ENCODE results near the gene ADNP. TPM values are rescaled to one million over a fixed set of nuclear protein-coding genes. Genes with fewer than 3 reads are reported as not detected.

Gene ADNP
- polyA plus RNA-seq, 1 of the 3 experiments (the other 2 are of a cell fraction) = 13.3 TPM

DNA sequence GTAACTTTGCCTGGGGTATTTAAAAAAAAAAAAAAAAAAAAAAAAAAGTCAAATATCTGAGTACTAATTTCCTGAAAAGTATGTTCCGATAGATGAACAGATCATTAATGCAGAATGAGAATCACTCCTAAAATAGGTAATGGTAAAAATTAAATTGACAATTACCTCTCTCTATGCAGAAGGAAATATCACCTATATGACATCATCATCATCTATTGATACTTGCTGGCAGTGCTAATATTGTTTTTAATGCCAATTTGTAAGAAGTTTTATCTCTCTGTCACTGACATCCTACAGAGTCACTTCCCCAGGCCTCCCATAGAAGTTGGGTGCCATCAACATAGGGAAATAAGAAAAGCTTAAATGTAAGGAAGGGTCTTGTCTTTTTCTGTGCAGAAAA, 29.9 kb downstream of the ADNP start:
- H3K36me3 ChIP-seq (replicated peaks in 1 of 2; ENCODE audit: control insufficient read depth in 1 of 2, insufficient read depth in 2 of 2, low read length in 1 of 2) = peaks cover 74 to 84% of the 10 kb centered on the region in 2 experiments
- ChIA-PET POLR2A (no interaction called here), CTCF (interaction anchor here (0.6 to 3.7 kb wide), 6 partner anchors 18 to 265 kb away, joined by 3 to 19 read pairs (median 3); partner anchors contain the start of genes ADNP and BCAS4)
- H3K27ac ChIP-seq (ENCODE audit: low read depth in 2 of 2, low read length in 1 of 2) = no peak overlapping the region
- H3K4me1 ChIP-seq (ENCODE audit: control insufficient read depth in 1 of 2, insufficient read depth in 2 of 2, low read depth in 1 of 2, low read length in 1 of 2) = no peaks in the 10 kb centered on the region; a peak in 1 of 4 replicates
- no peak for DNase-seq
- peaks cover 90% of the 10 kb centered on the region for H4K20me1 ChIP-seq (ENCODE audit: insufficient read depth)
- H3K4me3 ChIP-seq (ENCODE audit: low read depth in 2 of 2, low read length in 1 of 2) = no peak overlapping the region
- H3K9ac ChIP-seq = no peak overlapping the region
- H3K9me2 ChIP-seq = no peaks in the 10 kb centered on the region
- H3K9me3 ChIP-seq = no peaks in the 10 kb centered on the region
- H3F3A ChIP-seq (replicated peaks; ENCODE audit: insufficient read depth) = peaks cover 16% of the 10 kb centered on the region
- no peak overlapping the region for H2AFZ ChIP-seq (ENCODE audit: low read depth)
- no peaks in the 10 kb centered on the region for H3K27me3 ChIP-seq (ENCODE audit: insufficient read depth)
- H3K4me2 ChIP-seq = no peak overlapping the region
- 98% methylated on average over 1 of the region's 1 CpG for WGBS (ENCODE audit: low lambda C conversion rate)
- TF ChIP-seq NFIC (IDR thresholded peaks at IDR 0.05; ENCODE audit: borderline replicate concordance) (no peak), RAD21 (IDR thresholded peaks at IDR 0.05; ENCODE audit: low read length) (no peak), SIN3A (IDR thresholded peaks at IDR 0.05; ENCODE audit: borderline replicate concordance, low read depth, low read length) (no peak)
- TF ChIP-seq, protein P1, sequence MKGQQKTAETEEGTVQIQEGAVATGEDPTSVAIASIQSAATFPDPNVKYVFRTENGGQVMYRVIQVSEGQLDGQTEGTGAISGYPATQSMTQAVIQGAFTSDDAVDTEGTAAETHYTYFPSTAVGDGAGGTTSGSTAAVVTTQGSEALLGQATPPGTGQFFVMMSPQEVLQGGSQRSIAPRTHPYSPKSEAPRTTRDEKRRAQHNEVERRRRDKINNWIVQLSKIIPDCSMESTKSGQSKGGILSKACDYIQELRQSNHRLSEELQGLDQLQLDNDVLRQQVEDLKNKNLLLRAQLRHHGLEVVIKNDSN (IDR thresholded peaks at IDR 0.05; ENCODE audit: borderline replicate concordance, low read depth) = no peak
- TF ChIP-seq, protein P2, sequence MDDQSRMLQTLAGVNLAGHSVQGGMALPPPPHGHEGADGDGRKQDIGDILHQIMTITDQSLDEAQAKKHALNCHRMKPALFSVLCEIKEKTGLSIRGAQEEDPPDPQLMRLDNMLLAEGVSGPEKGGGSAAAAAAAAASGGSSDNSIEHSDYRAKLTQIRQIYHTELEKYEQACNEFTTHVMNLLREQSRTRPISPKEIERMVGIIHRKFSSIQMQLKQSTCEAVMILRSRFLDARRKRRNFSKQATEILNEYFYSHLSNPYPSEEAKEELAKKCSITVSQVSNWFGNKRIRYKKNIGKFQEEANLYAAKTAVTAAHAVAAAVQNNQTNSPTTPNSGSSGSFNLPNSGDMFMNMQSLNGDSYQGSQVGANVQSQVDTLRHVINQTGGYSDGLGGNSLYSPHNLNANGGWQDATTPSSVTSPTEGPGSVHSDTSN (IDR thresholded peaks at IDR 0.05) = no peak
- TF ChIP-seq, protein P3, sequence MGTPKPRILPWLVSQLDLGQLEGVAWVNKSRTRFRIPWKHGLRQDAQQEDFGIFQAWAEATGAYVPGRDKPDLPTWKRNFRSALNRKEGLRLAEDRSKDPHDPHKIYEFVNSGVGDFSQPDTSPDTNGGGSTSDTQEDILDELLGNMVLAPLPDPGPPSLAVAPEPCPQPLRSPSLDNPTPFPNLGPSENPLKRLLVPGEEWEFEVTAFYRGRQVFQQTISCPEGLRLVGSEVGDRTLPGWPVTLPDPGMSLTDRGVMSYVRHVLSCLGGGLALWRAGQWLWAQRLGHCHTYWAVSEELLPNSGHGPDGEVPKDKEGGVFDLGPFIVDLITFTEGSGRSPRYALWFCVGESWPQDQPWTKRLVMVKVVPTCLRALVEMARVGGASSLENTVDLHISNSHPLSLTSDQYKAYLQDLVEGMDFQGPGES (IDR thresholded peaks at IDR 0.05; ENCODE audit: low read depth, low read length) = no peak
- peaks cover 100% of the 10 kb centered on the region for H3K79me2 ChIP-seq (ENCODE audit: insufficient read depth)

DNA sequence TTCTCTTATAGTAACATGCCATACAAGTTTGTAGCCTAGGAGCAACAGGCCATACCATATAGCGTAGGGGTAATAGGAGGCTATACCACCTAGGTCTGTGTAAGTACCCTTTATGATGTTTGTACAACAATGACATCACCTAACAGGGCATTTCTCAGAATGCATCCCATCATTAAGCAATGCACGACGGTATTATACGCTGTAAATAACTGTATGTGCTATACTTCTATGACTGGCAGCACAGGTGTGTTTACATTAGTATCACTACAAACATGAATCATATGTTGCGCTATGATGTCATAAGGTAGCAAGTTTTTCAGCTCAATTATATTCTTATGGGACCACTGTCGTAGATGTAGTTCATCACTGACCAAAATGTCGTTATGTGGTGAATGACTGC, 31.0 kb downstream of the ADNP start:
- Histone ChIP-seq H3K27me3 (ENCODE audit: insufficient read depth) (no peaks in the 10 kb centered on the region), H3K27ac (ENCODE audit: low read depth in 2 of 2, low read length in 1 of 2) (no peak overlapping the region), H3K4me2 (no peak overlapping the region), H3F3A (replicated peaks; ENCODE audit: insufficient read depth) (peaks cover 14% of the 10 kb centered on the region), H3K4me3 (ENCODE audit: low read depth in 2 of 2, low read length in 1 of 2) (no peak overlapping the region), H2AFZ (ENCODE audit: low read depth) (no peak overlapping the region), H3K9me3 (no peaks in the 10 kb centered on the region), H3K9me2 (no peaks in the 10 kb centered on the region), H3K4me1 (ENCODE audit: control insufficient read depth in 1 of 2, insufficient read depth in 2 of 2, low read depth in 1 of 2, low read length in 1 of 2) (no peaks in the 10 kb centered on the region; a peak in 1 of 4 replicates), H3K9ac (no peak overlapping the region), H3K36me3 (replicated peaks in 1 of 2; ENCODE audit: control insufficient read depth in 1 of 2, insufficient read depth in 2 of 2, low read length in 1 of 2) (peaks cover 75 to 88% of the 10 kb centered on the region in 2 experiments), H3K79me2 (ENCODE audit: insufficient read depth) (peaks cover 99% of the 10 kb centered on the region), H4K20me1 (ENCODE audit: insufficient read depth) (peaks cover 84% of the 10 kb centered on the region)
- ChIA-PET POLR2A (no interaction called here), CTCF (interaction anchor here (0.9 to 3.7 kb wide), 4 partner anchors 11 to 97 kb away, joined by 3 to 19 read pairs (median 3); partner anchors contain the start of gene ADNP)
- WGBS (ENCODE audit: low lambda C conversion rate) = 94% methylated on average over 7 of the region's 7 CpGs
- no peak for DNase-seq
- TF ChIP-seq SIN3A (IDR thresholded peaks at IDR 0.05; ENCODE audit: borderline replicate concordance, low read depth, low read length) (no peak), FOXJ3 (CRISPR knock-in tag; IDR thresholded peaks at IDR 0.05) (no peak), ELF1 (IDR thresholded peaks at IDR 0.05) (no peak), TAF1 (IDR thresholded peaks at IDR 0.05; ENCODE audit: borderline replicate concordance, low read depth, low read length) (no peak), EP300 (IDR thresholded peaks at IDR 0.05; ENCODE audit: borderline replicate concordance in 1 of 2, low read depth in 1 of 2, low read length in 1 of 2) (no peak), NRF1 (IDR thresholded peaks at IDR 0.05; ENCODE audit: low read depth, low read length) (no peak), CHD2 (IDR thresholded peaks at IDR 0.05; ENCODE audit: low read length, partially characterized antibody) (no peak), SMC3 (IDR thresholded peaks at IDR 0.05; ENCODE audit: low read depth, low read length) (no peak), YY1 (IDR thresholded peaks at IDR 0.05; ENCODE audit: low read depth) (no peak), RFX5 (IDR thresholded peaks at IDR 0.05; ENCODE audit: low read length) (no peak), TEAD4 (IDR thresholded peaks at IDR 0.05; ENCODE audit: borderline replicate concordance, insufficient read depth) (no peak), NFIC (IDR thresholded peaks at IDR 0.05; ENCODE audit: borderline replicate concordance) (no peak), JUND (IDR thresholded peaks at IDR 0.05) (no peak)
- TF ChIP-seq, protein P2 (IDR thresholded peaks at IDR 0.05) = no peak
- TF ChIP-seq, protein P4, sequence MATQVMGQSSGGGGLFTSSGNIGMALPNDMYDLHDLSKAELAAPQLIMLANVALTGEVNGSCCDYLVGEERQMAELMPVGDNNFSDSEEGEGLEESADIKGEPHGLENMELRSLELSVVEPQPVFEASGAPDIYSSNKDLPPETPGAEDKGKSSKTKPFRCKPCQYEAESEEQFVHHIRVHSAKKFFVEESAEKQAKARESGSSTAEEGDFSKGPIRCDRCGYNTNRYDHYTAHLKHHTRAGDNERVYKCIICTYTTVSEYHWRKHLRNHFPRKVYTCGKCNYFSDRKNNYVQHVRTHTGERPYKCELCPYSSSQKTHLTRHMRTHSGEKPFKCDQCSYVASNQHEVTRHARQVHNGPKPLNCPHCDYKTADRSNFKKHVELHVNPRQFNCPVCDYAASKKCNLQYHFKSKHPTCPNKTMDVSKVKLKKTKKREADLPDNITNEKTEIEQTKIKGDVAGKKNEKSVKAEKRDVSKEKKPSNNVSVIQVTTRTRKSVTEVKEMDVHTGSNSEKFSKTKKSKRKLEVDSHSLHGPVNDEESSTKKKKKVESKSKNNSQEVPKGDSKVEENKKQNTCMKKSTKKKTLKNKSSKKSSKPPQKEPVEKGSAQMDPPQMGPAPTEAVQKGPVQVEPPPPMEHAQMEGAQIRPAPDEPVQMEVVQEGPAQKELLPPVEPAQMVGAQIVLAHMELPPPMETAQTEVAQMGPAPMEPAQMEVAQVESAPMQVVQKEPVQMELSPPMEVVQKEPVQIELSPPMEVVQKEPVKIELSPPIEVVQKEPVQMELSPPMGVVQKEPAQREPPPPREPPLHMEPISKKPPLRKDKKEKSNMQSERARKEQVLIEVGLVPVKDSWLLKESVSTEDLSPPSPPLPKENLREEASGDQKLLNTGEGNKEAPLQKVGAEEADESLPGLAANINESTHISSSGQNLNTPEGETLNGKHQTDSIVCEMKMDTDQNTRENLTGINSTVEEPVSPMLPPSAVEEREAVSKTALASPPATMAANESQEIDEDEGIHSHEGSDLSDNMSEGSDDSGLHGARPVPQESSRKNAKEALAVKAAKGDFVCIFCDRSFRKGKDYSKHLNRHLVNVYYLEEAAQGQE (IDR thresholded peaks at IDR 0.05; ENCODE audit: low read depth, low read length) = no peak
- TF ChIP-seq, protein P3 (IDR thresholded peaks at IDR 0.05; ENCODE audit: low read depth, low read length) = no peak

Measured in SK-N-SH (cell line).